Upper lobe of left lung (tissue), 6 donors: ENCODE measurements around the gene KCNJ11. TPM values are rescaled to one million over a fixed set of nuclear protein-coding genes. Genes with fewer than 3 reads are reported as not detected.

Experiments
- ATAC-seq, 2 donors: fragments of 200-7000 bp; cut with Tn5 transposase; one replicate each; pipeline ENCODE4 v1.9.1; 2022; ENCODE audit warnings: mild to moderate bottlenecking in 2 of 2, moderate library complexity in 2 of 2; ENCODE audit not compliant: low FRiP score in 2 of 2
- DNase-seq, 2 donors: peaks; one replicate each; pipeline ENCODE4 v3.0.0-alpha.2; 2019 to 2020
- H3K27ac ChIP-seq, 4 donors: fragments of 200-600 bp; sonication (generic); one replicate each; pipeline ENCODE4 v1.5.1; 2016 to 2019
- H3K27me3 ChIP-seq, 4 donors: fragments of 200-600 bp; sonication (generic); one replicate each; pipeline ENCODE4 v1.5.1; 2017 to 2019
- H3K36me3 ChIP-seq, 4 donors: fragments of 200-600 bp; sonication (generic); one replicate each; pipeline ENCODE4 v1.5.1; 2016 to 2019
- H3K4me1 ChIP-seq, 4 donors: fragments of 200-600 bp; sonication (generic); one replicate each; pipeline ENCODE4 v1.5.1; 2018 to 2019
- H3K4me3 ChIP-seq, 4 donors: fragments of 200-600 bp; sonication (generic); one replicate each; pipeline ENCODE4 v1.5.1; 2017 to 2019; ENCODE audit warnings: mild to moderate bottlenecking in 2 of 4, moderate library complexity in 1 of 4
- H3K9me3 ChIP-seq, 4 donors: fragments of 200-600 bp; sonication (generic); one replicate each; pipeline ENCODE4 v1.5.1; 2018 to 2019
- EP300 ChIP-seq, 4 donors: sonication (generic); formaldehyde crosslinking; IDR thresholded peaks; one replicate each; pipeline ENCODE4 v1.5.1; 2017; ENCODE audit warnings: antibody characterized with exemption in 4 of 4, control low read depth in 2 of 4
- POLR2A ChIP-seq, 4 donors: fragments of 450-650 bp; IDR thresholded peaks; one replicate each; pipeline ENCODE4 v1.5.1; 2016 to 2017; ENCODE audit warnings: antibody characterized with exemption in 4 of 4, mild to moderate bottlenecking in 2 of 4
- POLR2AphosphoS5 ChIP-seq, 2 donors: sonication (generic); formaldehyde crosslinking; IDR thresholded peaks; one replicate each; pipeline ENCODE4 v1.5.1; 2017; ENCODE audit warnings: antibody characterized with exemption in 2 of 2
- WGBS, 2 donors: methylation state at CpG; one replicate each; pipeline ENCODE4 v1.1.5; 2017 to 2018; 5-methylcytosine and 5-hydroxymethylcytosine counted together
- total RNA-seq, 6 donors: library from RNA; depleted of rRNA in 4 of 6; stranded (reverse); fragments of >200 nt in 4 of 6; gene quantifications; one replicate each; pipeline versions ENCODE4 v1.1.0 to v1.2.1, GENCODE V29; 2016 to 2021
- TF ChIP-seq, protein P1 (sequence below), 6 experiments: fragments of 450-650 bp in 4 of 6; fragments of 200-600 bp in 2 of 6; sonication (generic) in 2 of 6; IDR thresholded peaks; one replicate each; pipeline ENCODE4 v1.5.1; 2016 to 2019; ENCODE audit warnings: antibody characterized with exemption in 6 of 6
- donor health status: DM: no; HTN: no; CAD: no; lungs with moderate emphysema.
- donor health status: DM: no; HTN: yes; CAD: no; lungs with severe emphysema.

The KCNJ11 gene
- total RNA-seq, 6 donors from 2014 or later, result 2.6 to 9.5 (median 5.7) TPM

DNA sequence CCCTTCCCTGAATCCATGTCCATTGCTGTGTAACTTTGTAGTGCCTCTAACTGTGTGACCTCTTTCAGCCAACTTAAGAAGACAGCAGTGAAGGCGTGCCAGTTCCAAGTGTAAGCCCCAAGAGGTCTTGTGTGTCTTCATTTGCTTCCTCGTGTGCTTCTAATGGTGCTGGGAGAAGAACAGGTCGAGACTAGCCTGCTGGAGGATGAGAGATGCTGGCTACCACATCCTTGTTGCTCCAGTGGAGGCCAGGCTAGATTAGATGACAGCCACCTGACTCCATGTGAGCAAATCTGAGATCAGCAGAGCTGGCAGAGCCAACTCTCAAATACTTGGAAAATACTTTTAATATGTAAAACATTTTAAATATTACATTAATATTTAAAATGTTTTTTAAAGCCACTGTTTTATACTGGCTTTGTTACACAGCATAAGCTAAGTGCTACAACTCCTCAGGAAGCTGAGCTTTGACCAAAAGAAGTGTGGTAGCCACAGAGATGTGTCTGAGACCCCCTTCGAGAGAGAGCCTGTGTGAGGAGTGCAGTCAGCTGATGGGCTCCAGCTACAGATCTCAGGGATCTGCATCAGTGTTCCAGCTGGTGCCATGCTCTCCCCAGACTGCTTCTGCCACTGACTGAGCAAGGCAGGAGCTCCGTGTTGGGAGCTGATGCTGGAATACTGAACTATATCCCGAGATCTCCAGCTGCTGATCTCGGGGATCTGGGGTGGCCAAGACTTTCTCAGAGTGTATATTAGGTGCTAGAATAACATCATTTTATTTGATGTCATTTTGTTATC, 8.9 kb downstream of the KCNJ11 start:
- no peak overlapping the region for H3K27ac ChIP-seq
- no peaks in the 10 kb centered on the region for H3K27me3 ChIP-seq
- 88 to 90% methylated on average over 5 to 7 of the region's 7 CpGs for WGBS, 2 donors
- DNase-seq, result no peak
- H3K4me3 ChIP-seq, result no peak overlapping the region
- H3K9me3 ChIP-seq, result no peaks in the 10 kb centered on the region
- H3K4me1 ChIP-seq, result no peaks in the 10 kb centered on the region
- peaks cover 0 to 3% (median 0%) of the 10 kb centered on the region in 4 donors for H3K36me3 ChIP-seq
- ATAC-seq, result no peak
- no peak for TF ChIP-seq POLR2A (IDR thresholded peaks at IDR 0.05)

DNA sequence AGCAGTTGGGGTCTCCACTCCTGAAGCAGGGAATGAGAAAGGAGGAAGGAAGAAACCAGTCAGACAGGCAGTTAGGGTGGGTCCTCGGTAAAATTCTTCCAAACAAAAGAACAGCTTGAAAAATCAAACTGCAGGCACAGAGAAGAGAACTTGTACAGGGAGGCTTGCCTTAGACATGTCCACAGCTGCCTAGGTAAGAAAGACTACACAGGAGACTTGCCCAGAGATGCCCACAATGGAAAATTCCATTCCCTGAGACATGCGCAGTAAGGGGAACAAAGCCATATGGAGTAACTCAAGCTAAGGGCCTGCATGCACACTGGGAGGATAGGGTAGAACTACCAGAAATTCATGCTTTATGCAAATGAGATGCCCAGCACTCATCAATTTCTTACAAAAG, 9.8 kb downstream of the KCNJ11 start:
- H3K27me3 ChIP-seq, result no peaks in the 10 kb centered on the region
- no peak overlapping the region for H3K4me3 ChIP-seq
- 72 to 74% methylated on average over 2 of the region's 2 CpGs for WGBS, 2 donors
- no peak for DNase-seq
- no peak for ATAC-seq
- no peak for TF ChIP-seq POLR2AphosphoS5 (IDR thresholded peaks at IDR 0.05)
- TF ChIP-seq EP300 (IDR thresholded peaks at IDR 0.05), result no peak
- TF ChIP-seq, protein P1, sequence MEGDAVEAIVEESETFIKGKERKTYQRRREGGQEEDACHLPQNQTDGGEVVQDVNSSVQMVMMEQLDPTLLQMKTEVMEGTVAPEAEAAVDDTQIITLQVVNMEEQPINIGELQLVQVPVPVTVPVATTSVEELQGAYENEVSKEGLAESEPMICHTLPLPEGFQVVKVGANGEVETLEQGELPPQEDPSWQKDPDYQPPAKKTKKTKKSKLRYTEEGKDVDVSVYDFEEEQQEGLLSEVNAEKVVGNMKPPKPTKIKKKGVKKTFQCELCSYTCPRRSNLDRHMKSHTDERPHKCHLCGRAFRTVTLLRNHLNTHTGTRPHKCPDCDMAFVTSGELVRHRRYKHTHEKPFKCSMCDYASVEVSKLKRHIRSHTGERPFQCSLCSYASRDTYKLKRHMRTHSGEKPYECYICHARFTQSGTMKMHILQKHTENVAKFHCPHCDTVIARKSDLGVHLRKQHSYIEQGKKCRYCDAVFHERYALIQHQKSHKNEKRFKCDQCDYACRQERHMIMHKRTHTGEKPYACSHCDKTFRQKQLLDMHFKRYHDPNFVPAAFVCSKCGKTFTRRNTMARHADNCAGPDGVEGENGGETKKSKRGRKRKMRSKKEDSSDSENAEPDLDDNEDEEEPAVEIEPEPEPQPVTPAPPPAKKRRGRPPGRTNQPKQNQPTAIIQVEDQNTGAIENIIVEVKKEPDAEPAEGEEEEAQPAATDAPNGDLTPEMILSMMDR (IDR thresholded peaks at IDR 0.05), result no peak
- TF ChIP-seq POLR2A (IDR thresholded peaks at IDR 0.05), result no peak
- no peaks in the 10 kb centered on the region for H3K4me1 ChIP-seq
- no peak overlapping the region for H3K27ac ChIP-seq
- peaks cover 0 to 3% (median 0%) of the 10 kb centered on the region in 4 donors for H3K36me3 ChIP-seq
- peaks cover 0 to 7% (median 2%) of the 10 kb centered on the region in 4 donors for H3K9me3 ChIP-seq

DNA sequence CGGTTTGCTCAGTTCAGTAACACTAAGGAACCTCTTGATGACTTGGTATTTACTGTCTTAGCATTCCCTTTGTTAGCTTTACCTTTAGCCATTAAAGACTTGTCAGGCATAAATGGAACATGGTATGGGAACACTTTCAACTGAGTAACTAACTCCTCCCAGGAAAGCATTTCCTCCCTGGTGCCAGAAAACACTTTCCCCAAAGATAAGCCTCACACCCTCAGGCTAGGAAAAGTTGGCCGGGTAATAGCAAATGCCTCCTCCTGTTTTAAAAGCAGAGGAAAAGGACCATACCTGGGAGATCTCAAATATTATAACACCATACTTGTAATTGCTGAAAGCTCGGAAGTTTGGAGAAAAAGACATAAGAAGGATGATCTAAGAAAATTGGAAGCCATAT, 12.0 kb downstream of the KCNJ11 start:
- DNase-seq (no peak), ATAC-seq (no peak)
- Histone ChIP-seq H3K9me3 (peaks cover 16 to 29% (median 22%) of the 10 kb centered on the region in 4 donors), H3K27me3 (no peaks in the 10 kb centered on the region), H3K4me3 (no peak overlapping the region), H3K4me1 (no peaks in the 10 kb centered on the region), H3K36me3 (peaks cover 0 to 21% (median 3%) of the 10 kb centered on the region in 4 donors), H3K27ac (no peak overlapping the region)
- no peak for TF ChIP-seq EP300 (IDR thresholded peaks at IDR 0.05)
- TF ChIP-seq POLR2A (IDR thresholded peaks at IDR 0.05), result no peak
- no peak for TF ChIP-seq POLR2AphosphoS5 (IDR thresholded peaks at IDR 0.05)
- TF ChIP-seq, protein P1 (IDR thresholded peaks at IDR 0.05), result no peak
- 83 to 85% methylated on average over 3 of the region's 3 CpGs for WGBS, 2 donors

DNA sequence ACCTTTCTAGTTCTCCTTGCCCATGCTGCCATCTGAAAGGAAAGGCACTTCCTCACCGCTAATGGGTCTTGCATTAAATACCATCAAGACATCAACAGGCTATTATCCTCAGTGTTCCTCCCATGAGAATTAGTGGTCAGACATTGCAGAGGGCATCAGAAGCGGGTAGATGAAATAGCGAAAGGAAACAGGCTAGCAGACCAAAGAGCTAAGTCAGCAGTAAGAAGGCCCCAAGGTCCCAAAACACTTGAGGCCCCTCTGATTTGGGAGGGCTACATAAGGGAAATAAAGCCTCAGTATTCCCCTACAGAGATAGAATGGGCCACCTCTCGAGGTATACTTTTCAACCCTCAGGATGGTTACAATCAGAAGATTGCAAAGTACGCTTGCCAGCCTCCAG, 12.9 kb downstream of the KCNJ11 start:
- H3K4me1 ChIP-seq, result no peaks in the 10 kb centered on the region
- no peaks in the 10 kb centered on the region for H3K27me3 ChIP-seq
- WGBS, 2 donors, result 87 to 88% methylated on average over 5 of the region's 5 CpGs
- H3K36me3 ChIP-seq, result peaks cover 0 to 26% (median 3%) of the 10 kb centered on the region in 4 donors
- ATAC-seq, result no peak
- DNase-seq, result no peak
- no peak for TF ChIP-seq POLR2AphosphoS5 (IDR thresholded peaks at IDR 0.05)
- TF ChIP-seq POLR2A (IDR thresholded peaks at IDR 0.05), result no peak
- no peak for TF ChIP-seq EP300 (IDR thresholded peaks at IDR 0.05)
- TF ChIP-seq, protein P1 (IDR thresholded peaks at IDR 0.05), result no peak
- H3K9me3 ChIP-seq, result peaks cover 25 to 38% (median 32%) of the 10 kb centered on the region in 4 donors
- no peak overlapping the region for H3K4me3 ChIP-seq
- H3K27ac ChIP-seq, result no peak overlapping the region

DNA sequence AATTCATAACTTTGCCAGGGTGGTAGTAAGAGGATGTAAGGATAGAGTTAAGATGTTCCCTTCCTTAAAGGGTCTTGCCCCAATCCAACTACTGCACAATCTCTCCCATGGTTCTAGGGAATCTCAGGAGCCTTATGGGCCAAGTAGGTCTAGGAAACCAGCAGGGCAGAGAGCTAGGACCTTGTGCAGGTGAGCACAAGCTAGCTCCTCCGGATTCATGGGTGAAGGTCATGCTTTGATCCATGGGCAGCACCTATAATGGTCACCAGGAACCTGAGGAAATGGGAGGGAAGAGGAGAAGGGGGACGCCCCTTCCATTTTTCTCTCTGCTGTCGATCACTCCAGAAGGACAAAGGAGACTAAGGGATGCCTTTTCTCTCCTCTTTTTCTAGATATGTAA, 16.8 kb downstream of the KCNJ11 start:
- DNase-seq, result no peak
- Histone ChIP-seq H3K9me3 (peaks cover 39 to 55% (median 51%) of the 10 kb centered on the region in 4 donors), H3K27me3 (no peaks in the 10 kb centered on the region), H3K27ac (no peak overlapping the region), H3K36me3 (peaks cover 0 to 46% (median 23%) of the 10 kb centered on the region in 4 donors), H3K4me1 (no peaks in the 10 kb centered on the region), H3K4me3 (no peak overlapping the region)
- ATAC-seq, result no peak
- 58 to 67% methylated on average over 3 of the region's 3 CpGs for WGBS, 2 donors
- TF ChIP-seq POLR2A (IDR thresholded peaks at IDR 0.05), result no peak
